HG03159 (cell line): ENCODE measurements around the gene MAP7D1.

ENCODE experiments used
- ATAC-seq: cut with Tn5 transposase; IDR thresholded peaks from one replicate; pipeline ENCODE4 v1.9.1; 2021; ENCODE audit warnings: mild to moderate bottlenecking, moderate library complexity; ENCODE audit not compliant: unreplicated experiment

The MAP7D1 gene

DNA sequence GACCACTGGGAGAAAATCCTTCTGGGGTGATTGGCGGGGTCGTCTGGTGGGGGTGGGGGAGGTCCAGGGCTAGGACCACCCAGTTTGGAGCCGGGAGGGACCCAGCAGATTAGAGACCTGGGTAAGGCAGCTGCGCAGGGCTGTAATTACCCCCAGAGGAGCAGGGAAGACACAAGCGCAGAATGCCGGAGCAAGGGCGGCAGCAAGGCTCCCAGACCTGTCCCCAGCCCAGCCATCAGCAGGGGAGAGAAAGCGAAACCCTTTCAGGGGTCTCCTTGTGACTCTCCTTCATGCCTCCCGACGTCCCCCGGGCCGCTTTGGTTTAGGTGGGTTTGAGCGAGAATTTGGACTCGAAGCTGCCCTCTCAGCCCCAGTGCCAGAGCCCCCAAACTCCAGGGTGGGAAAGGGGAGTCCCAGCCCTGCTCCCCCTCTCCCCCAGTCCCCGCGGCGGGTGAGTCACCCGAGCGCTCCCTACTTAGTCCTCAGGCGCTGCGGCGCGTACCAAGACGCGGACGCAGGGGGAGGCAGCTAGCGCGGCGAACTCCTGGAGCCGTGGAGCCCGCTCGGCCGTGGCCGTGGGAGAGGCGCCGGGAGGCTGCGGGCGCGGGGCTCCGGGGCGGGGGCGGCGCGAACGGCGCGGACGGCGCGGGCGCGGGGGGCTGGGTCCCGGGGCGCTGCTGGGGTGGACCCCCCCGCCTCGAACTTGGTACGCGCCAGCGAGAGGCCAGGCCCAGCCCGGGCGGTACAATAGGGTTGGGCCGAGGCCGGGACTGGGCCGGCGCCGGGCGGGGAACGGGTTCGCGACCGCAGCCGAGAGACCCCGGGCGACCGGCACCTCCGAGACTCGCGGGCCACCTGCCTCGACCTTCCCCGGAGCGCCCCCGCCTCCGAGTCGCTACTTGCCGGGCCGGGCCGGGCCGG lies at the start of gene MAP7D1:
Gene MAP7D1, plus strand, starts transcription at position 753 of the 921 bp plus-strand sequence. CDS start 258 bp downstream, outside the sequence.
- ATAC-seq, result peak; percentile 43

- no peak for ATAC-seq
Measured at GRCh38 chr1:36106269-36106668, 49.7 kb upstream of the MAP7D1 start.

GRCh38 chr1:36107394-36107793 lies 48.6 kb upstream of the MAP7D1 start:
- ATAC-seq, result no peak

DNA sequence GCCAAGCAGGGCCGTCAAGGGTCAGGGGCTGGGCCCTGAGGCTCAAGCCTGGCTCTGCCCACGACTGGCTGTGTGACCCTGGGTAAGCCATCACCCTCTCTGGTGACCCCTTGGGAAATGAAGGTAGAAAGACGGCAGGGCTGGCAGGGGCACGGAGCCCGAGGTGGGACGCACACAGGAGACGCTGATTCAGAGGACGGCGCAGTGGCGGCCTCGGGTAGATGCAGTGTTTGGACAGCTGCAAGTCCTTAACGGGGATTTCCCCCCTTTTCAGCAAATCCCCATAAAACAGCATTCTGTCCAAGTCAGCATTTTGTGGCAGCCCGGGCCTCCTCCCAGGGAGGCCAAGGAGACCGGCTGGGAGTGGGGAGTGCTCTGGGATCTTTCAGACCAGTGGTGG lies 47.6 kb upstream of the MAP7D1 start:
- no peak for ATAC-seq

GRCh38 chr1:36109041-36109679 lies 46.8 kb upstream of the MAP7D1 start:
- ATAC-seq, result no peak

- ATAC-seq, result no peak
Measured at GRCh38 chr1:36111151-36111550, 44.8 kb upstream of the MAP7D1 start.

DNA sequence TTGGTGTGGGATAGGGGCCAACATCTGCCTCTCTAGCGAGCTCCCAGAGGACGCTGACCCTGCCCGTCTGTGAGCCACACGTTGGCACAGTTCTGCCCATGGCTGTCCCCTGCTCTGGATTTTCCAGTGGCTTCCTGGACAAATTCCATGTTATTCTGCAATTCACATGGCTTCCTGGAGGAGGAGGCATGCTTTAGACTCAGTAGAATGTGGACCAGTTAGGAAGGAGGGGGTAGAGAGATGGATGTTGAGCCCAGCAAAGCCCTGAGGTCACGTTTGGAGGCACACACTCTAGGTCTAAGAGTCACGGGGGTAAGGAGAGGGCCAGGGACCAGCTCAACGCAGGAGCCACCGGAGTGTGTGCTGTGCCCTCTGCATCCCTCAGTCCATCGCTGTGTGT lies 43.1 kb upstream of the MAP7D1 start:
- no peak for ATAC-seq

GRCh38 chr1:36114371-36114770 lies 41.6 kb upstream of the MAP7D1 start:
- no peak for ATAC-seq

GRCh38 chr1:36115200-36115669 lies 40.7 kb upstream of the MAP7D1 start:
- ATAC-seq, result no peak

GRCh38 chr1:36115931-36116330 lies 40.0 kb upstream of the MAP7D1 start:
- no peak for ATAC-seq

DNA sequence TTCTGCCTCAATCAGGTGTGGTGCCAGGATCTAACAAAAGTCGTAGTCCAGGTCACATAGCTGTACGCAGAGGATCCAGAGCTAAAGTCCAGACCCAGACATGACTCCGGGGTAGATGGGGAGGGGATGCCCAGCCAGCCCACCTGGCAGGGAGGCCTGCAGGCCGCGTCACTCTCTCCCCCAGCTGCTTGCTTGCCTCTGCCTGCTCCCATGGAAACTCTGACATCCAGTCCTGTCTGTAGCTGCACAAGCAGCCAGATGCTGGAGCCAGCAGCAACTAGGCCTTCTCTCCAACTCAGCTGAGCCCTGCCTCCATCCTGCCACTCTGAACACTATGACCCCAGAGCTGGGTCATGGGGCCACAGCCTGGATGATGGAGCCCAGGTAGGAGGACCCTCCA lies 39.1 kb upstream of the MAP7D1 start:
- ATAC-seq, result no peak

DNA sequence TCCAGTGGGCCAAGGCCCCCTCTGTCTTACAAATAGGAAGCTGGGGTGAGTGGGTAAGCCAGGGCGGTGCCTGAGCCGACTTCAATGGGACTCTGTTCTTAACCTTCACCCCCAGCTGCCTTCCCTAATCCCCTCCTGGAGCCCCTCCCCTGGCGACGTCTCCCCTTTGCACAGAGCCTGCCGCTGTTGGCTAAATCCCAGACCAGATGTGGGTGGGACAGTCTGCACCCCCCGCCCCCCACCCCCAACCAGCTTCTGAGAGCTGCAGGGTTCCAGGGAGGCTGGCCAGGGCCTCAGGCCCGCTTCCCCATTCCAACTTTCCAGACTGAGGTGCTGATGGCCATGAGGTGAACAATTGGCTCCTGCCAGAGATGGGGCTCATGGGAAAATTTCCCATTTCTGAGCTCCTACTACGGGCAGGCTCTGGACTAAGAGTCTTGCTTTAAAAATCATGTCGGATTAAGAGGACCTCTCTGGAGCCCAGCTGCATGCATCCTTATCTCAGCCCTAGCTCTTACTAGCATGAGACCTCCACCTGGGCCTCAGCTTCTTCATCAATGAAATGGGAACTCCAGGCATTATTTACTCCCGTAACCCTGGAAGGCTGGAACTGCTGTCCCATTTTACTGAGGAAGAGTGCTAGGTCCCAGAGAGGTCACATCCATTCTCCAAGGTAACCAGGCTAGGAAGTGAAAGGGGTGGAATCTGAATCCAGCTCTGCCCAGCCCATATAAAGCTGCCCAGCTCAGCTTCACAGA lies 37.3 kb upstream of the MAP7D1 start:
- ATAC-seq, result no peak

DNA sequence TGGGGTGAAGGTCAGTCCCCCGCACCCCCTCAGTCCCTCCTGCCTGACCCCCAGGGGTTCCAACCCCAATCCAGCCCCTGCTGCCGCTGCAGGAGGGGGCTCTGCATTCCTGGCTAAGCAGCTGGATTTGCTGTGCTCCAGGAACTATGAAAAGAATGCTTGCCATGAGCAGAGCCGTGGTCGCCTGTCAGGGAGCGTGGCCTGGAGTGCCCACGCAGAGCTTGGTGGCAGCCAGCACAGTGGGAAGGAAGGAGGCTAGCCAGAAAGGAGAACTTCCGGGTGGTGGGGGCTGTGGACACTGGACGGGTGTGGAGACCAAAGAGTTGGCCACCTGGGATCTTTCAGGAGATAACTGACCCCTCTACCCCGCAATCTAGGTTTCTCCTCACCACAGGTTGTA lies 36.5 kb upstream of the MAP7D1 start:
- no peak for ATAC-seq

GRCh38 chr1:36122062-36123030 lies 33.6 kb upstream of the MAP7D1 start:
- no peak for ATAC-seq

GRCh38 chr1:36123356-36123755 lies 32.6 kb upstream of the MAP7D1 start:
- ATAC-seq, result no peak

- ATAC-seq, result no peak
Measured at GRCh38 chr1:36124404-36125128, 31.4 kb upstream of the MAP7D1 start.

DNA sequence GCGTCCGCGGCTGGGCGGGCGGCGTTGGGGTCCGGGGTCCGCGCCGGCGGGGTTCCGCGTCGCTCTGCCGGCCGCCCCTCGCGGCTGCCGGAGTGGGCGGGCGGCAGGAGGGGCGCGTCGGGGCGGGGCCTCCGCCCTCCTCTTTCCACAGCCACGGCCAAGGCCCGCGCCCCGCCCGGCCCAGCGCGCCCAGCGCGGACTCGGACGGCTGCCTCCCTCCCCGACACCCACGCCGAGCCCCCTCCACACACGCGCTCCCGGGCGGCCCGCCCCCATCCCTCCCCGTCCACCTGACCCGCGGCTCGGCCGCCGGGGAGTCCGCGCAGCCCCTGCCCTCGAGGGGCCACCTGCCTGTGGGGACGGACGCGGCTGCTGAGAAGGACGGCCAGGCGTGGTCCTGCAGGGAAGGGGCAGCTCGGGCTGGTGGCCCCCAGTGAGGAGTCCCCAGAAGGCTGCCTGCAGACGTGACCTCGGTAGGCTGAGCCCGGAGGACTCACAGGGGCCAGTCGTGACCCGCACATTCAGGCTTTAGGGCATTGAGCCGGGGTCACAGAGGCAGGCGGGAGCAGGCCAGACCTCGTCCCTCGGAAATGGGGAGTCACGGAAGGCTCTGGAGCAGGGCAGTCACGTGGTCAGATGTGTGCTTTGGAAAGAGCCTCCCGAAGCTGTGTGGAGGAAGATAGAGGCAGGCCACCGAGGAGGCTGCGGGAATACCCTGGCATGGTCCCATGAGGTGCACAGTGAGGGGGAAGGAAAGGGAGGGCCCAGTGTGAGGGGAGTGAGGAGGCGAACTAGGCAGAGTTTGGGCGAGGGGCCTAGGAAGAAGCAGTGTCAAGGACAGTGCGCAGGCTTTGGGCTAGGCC lies 30.6 kb upstream of the MAP7D1 start, which contains the start of gene COL8A2:
Gene COL8A2, minus strand, starts transcription at position 94 of the 863 bp plus-strand sequence. CDS start 24,980 bp downstream, outside the sequence.
- ATAC-seq, result no peak

- no peak for ATAC-seq
Measured at GRCh38 chr1:36126005-36126716, 29.8 kb upstream of the MAP7D1 start.
